Vagina (tissue), 2 donors: ENCODE measurements around the gene RASGEF1C.

Experiments
- CTCF ChIP-seq, 3 experiments: fragments of 450-650 bp in 2 of 3; fragments of 200-600 bp in 1 of 3; sonication (generic) in 1 of 3; IDR thresholded peaks; one replicate each; pipeline ENCODE4 v1.5.1; 2017 to 2019; ENCODE audit warnings: antibody characterized with exemption in 3 of 3, mild to moderate bottlenecking in 2 of 3, moderate library complexity in 2 of 3
- POLR2AphosphoS5 ChIP-seq, 2 donors: sonication (generic); formaldehyde crosslinking; IDR thresholded peaks; one replicate each; pipeline ENCODE4 v1.9.0; 2017; ENCODE audit warnings: antibody characterized with exemption in 2 of 2, mild to moderate bottlenecking in 2 of 2, low read depth in 1 of 2; ENCODE audit not compliant: insufficient read depth in 1 of 2

- no peak for TF ChIP-seq CTCF (IDR thresholded peaks at IDR 0.05)
- TF ChIP-seq POLR2AphosphoS5 (IDR thresholded peaks at IDR 0.05; ENCODE audit: insufficient read depth in 1 of 2, low read depth in 1 of 2) = no peak
Measured at GRCh38 chr5:180102636-180103035, 106.4 kb downstream of the RASGEF1C start.
